ENCODE measurements around the gene BPGM.

BPGM gene

GRCh38 chr7:134622303-134622995, 24.2 kb upstream of the BPGM start:
- H3K36me3 Mint-ChIP-seq (ENCODE audit: insufficient read depth), result no peaks in the 10 kb centered on the region
- no peaks in the 10 kb centered on the region for H3K4me1 Mint-ChIP-seq
- no peak for ATAC-seq (replicated peaks; ENCODE audit: extremely low read depth, poor library complexity, severe bottlenecking)
- H3K27ac Mint-ChIP-seq (ENCODE audit: low read depth), result no peak overlapping the region
- no peak for DNase-seq (ENCODE audit: low spot score in 2 of 2)
- H3K27me3 Mint-ChIP-seq, result peaks cover 57% of the 10 kb centered on the region
- H3K4me3 Mint-ChIP-seq, result no peak overlapping the region
- no peaks in the 10 kb centered on the region for H3K9me3 Mint-ChIP-seq

DNA sequence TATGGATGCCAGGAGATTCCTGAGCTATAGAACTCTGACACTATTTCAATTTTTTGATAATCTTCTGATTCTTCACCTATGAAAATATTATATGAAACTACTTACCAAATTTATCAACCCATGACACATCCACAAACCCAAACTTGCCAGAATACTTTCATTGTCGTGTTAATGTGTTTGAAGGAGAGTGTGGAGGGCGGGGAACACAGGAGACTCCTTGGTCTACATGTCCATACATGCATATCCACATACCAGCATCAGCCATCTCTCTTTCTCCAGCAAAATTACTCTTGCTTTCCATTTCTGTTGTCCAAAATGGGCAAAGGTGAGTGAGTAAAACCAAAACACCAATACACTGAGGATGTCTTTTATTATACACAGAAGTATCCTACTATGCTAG, 23.5 kb upstream of the BPGM start:
- no peak for ATAC-seq (replicated peaks; ENCODE audit: extremely low read depth, poor library complexity, severe bottlenecking)
- Mint-ChIP-seq H3K27ac (ENCODE audit: low read depth) (no peak overlapping the region), H3K4me3 (no peak overlapping the region)

GRCh38 chr7:134625550-134625949, 21.1 kb upstream of the BPGM start:
- H3K36me3 Mint-ChIP-seq (ENCODE audit: insufficient read depth), result no peaks in the 10 kb centered on the region
- H3K4me3 Mint-ChIP-seq, result no peak overlapping the region
- peaks cover 79% of the 10 kb centered on the region for H3K27me3 Mint-ChIP-seq
- DNase-seq (ENCODE audit: low spot score in 2 of 2) (no peak), ATAC-seq (replicated peaks; ENCODE audit: extremely low read depth, poor library complexity, severe bottlenecking) (no peak)
- H3K4me1 Mint-ChIP-seq, result no peaks in the 10 kb centered on the region
- H3K27ac Mint-ChIP-seq (ENCODE audit: low read depth), result no peak overlapping the region
- H3K9me3 Mint-ChIP-seq, result no peaks in the 10 kb centered on the region

More for the DNA sequence above, 23.5 kb upstream of the BPGM start:
- Mint-ChIP-seq H3K9me3 (no peaks in the 10 kb centered on the region), H3K4me1 (no peaks in the 10 kb centered on the region), H3K36me3 (ENCODE audit: insufficient read depth) (no peaks in the 10 kb centered on the region), H3K27me3 (peaks cover 65% of the 10 kb centered on the region)
- no peak for DNase-seq (ENCODE audit: low spot score in 2 of 2)

- Mint-ChIP-seq H3K4me1 (no peaks in the 10 kb centered on the region), H3K4me3 (no peak overlapping the region), H3K9me3 (no peaks in the 10 kb centered on the region), H3K27ac (ENCODE audit: low read depth) (no peak overlapping the region), H3K27me3 (peaks cover 77% of the 10 kb centered on the region), H3K36me3 (ENCODE audit: insufficient read depth) (no peaks in the 10 kb centered on the region)
- ATAC-seq (replicated peaks; ENCODE audit: extremely low read depth, poor library complexity, severe bottlenecking), result no peak
- DNase-seq (ENCODE audit: low spot score in 2 of 2), result no peak
Observed at GRCh38 chr7:134627109-134627774, 19.4 kb upstream of the BPGM start.

DNA sequence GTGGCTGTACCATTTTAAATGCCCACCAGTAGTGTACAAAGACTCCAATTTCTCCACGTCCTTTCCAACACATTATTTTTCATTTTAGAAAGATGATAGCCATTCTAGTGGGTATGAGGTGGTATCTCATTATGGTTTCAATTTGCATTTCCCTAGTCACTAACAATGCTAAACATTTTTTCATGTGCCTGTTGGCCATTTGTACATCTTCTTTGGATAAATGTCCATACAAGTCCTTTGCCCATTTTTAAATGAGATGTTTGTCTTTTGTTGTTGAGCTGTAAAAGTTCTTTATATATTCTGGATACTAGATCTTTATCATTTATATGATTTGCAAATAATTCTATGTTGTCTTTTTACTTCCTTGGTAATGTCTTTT, 18.9 kb upstream of the BPGM start:
- no peaks in the 10 kb centered on the region for H3K36me3 Mint-ChIP-seq (ENCODE audit: insufficient read depth)
- no peak overlapping the region for H3K27ac Mint-ChIP-seq (ENCODE audit: low read depth)
- ATAC-seq (replicated peaks; ENCODE audit: extremely low read depth, poor library complexity, severe bottlenecking) (no peak), DNase-seq (ENCODE audit: low spot score in 2 of 2) (no peak)
- H3K4me1 Mint-ChIP-seq, result no peaks in the 10 kb centered on the region
- peaks cover 71% of the 10 kb centered on the region for H3K27me3 Mint-ChIP-seq
- no peaks in the 10 kb centered on the region for H3K9me3 Mint-ChIP-seq
- H3K4me3 Mint-ChIP-seq, result no peak overlapping the region

GRCh38 chr7:134629445-134629844, 17.2 kb upstream of the BPGM start:
- peaks cover 61% of the 10 kb centered on the region for H3K27me3 Mint-ChIP-seq
- H3K9me3 Mint-ChIP-seq, result no peaks in the 10 kb centered on the region
- no peak for DNase-seq (ENCODE audit: low spot score in 2 of 2)

GRCh38 chr7:134630237-134630636, 16.4 kb upstream of the BPGM start:
- Mint-ChIP-seq H3K27ac (ENCODE audit: low read depth) (no peak overlapping the region), H3K27me3 (peaks cover 53% of the 10 kb centered on the region), H3K4me3 (no peak overlapping the region), H3K36me3 (ENCODE audit: insufficient read depth) (no peaks in the 10 kb centered on the region), H3K9me3 (no peaks in the 10 kb centered on the region), H3K4me1 (no peaks in the 10 kb centered on the region)
- no peak for DNase-seq (ENCODE audit: low spot score in 2 of 2)
- no peak for ATAC-seq (replicated peaks; ENCODE audit: extremely low read depth, poor library complexity, severe bottlenecking)

More at GRCh38 chr7:134629445-134629844, 17.2 kb upstream of the BPGM start:
- no peaks in the 10 kb centered on the region for H3K4me1 Mint-ChIP-seq
- no peak overlapping the region for H3K4me3 Mint-ChIP-seq
- H3K27ac Mint-ChIP-seq (ENCODE audit: low read depth), result no peak overlapping the region
- H3K36me3 Mint-ChIP-seq (ENCODE audit: insufficient read depth), result no peaks in the 10 kb centered on the region
- no peak for ATAC-seq (replicated peaks; ENCODE audit: extremely low read depth, poor library complexity, severe bottlenecking)

- ATAC-seq (replicated peaks; ENCODE audit: extremely low read depth, poor library complexity, severe bottlenecking), result no peak
- Mint-ChIP-seq H3K36me3 (ENCODE audit: insufficient read depth) (no peaks in the 10 kb centered on the region), H3K4me3 (no peak overlapping the region), H3K27ac (ENCODE audit: low read depth) (no peak overlapping the region), H3K4me1 (peaks cover 4% of the 10 kb centered on the region), H3K9me3 (no peaks in the 10 kb centered on the region), H3K27me3 (peaks cover 47% of the 10 kb centered on the region)
- DNase-seq (ENCODE audit: low spot score in 2 of 2), result no peak
Observed at GRCh38 chr7:134630893-134631292, 15.8 kb upstream of the BPGM start.

- no peak for ATAC-seq (replicated peaks; ENCODE audit: extremely low read depth, poor library complexity, severe bottlenecking)
- H3K4me3 Mint-ChIP-seq, result no peak overlapping the region
- no peaks in the 10 kb centered on the region for H3K36me3 Mint-ChIP-seq (ENCODE audit: insufficient read depth)
- H3K4me1 Mint-ChIP-seq, result peaks cover 11% of the 10 kb centered on the region
- no peak for DNase-seq (ENCODE audit: low spot score in 2 of 2)
- no peak overlapping the region for H3K27ac Mint-ChIP-seq (ENCODE audit: low read depth)
- no peaks in the 10 kb centered on the region for H3K9me3 Mint-ChIP-seq
- peaks cover 43% of the 10 kb centered on the region for H3K27me3 Mint-ChIP-seq
Observed at GRCh38 chr7:134632052-134632451, 14.6 kb upstream of the BPGM start.

DNA sequence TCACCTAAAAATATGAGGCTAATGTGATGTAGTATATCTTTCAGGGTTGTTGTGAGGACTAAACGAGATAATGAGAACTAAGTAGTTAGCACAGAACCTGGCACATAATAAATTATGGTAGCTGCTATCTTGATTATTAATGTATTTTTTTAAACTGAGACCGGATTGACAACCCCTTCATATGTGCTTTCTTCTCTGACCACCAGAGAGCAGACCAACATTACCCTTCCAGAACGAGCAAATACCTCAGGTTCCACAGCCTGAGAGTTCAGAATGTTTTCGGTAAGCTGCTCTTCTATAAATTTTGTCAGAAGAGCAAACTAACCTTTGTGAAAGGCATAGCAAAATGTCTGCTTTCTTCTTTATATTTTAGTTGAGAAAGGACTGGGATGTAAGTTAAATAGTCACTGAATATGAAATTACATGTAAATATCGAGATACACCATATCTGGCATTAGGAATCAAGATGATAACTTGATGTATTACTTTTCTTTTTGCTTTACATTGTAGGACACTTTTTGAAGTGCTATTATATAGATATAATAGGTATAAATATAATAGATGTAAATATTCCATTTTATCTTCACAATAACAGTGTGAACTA, 13.6 kb upstream of the BPGM start:
- Mint-ChIP-seq H3K4me3 (no peak overlapping the region), H3K36me3 (ENCODE audit: insufficient read depth) (no peaks in the 10 kb centered on the region), H3K27ac (ENCODE audit: low read depth) (no peak overlapping the region), H3K27me3 (peaks cover 33% of the 10 kb centered on the region), H3K4me1 (peaks cover 15% of the 10 kb centered on the region), H3K9me3 (no peaks in the 10 kb centered on the region)
- peak in 1 of 2 donors; percentile 38 for DNase-seq (ENCODE audit: low spot score in 2 of 2)
- peak; percentile 71 for ATAC-seq (replicated peaks; ENCODE audit: extremely low read depth, poor library complexity, severe bottlenecking)

- Mint-ChIP-seq H3K4me1 (peaks cover 21% of the 10 kb centered on the region), H3K27ac (ENCODE audit: low read depth) (peak overlapping the region; percentile 79), H3K27me3 (peaks cover 8% of the 10 kb centered on the region), H3K36me3 (ENCODE audit: insufficient read depth) (no peaks in the 10 kb centered on the region), H3K4me3 (peak overlapping the region; percentile 33), H3K9me3 (no peaks in the 10 kb centered on the region)
- ATAC-seq (replicated peaks; ENCODE audit: extremely low read depth, poor library complexity, severe bottlenecking) (no peak), DNase-seq (ENCODE audit: low spot score in 2 of 2) (no peak)
Observed at GRCh38 chr7:134636008-134636449, 10.6 kb upstream of the BPGM start.

- no peaks in the 10 kb centered on the region for H3K27me3 Mint-ChIP-seq
- H3K27ac Mint-ChIP-seq (ENCODE audit: low read depth), result no peak overlapping the region
- no peak for DNase-seq (ENCODE audit: low spot score in 2 of 2)
- no peaks in the 10 kb centered on the region for H3K9me3 Mint-ChIP-seq
- H3K36me3 Mint-ChIP-seq (ENCODE audit: insufficient read depth), result peaks cover 2% of the 10 kb centered on the region
- no peak overlapping the region for H3K4me3 Mint-ChIP-seq
- no peak for ATAC-seq (replicated peaks; ENCODE audit: extremely low read depth, poor library complexity, severe bottlenecking)
- peaks cover 26% of the 10 kb centered on the region for H3K4me1 Mint-ChIP-seq
Observed at GRCh38 chr7:134637441-134637840, 9.2 kb upstream of the BPGM start.

Data from central memory CD8-positive, alpha-beta T cell (primary cell).